A549 (cell line): ENCODE data around the gene MYBL2.

Experiments used
- ATOH8 ChIP-seq: fragments of 250-450 bp; sonication (Bioruptor Pico); IDR thresholded peaks from 2 replicates; pipeline ENCODE4 v1.5.0; 2020; ENCODE audit warnings: low read depth, mild to moderate bottlenecking, moderate library complexity
- CTCF ChIP-seq: fragments of >200 bp; sonication (Bioruptor Twin); formaldehyde crosslinking; IDR thresholded peaks from 3 replicates; pipeline ENCODE4 v1.5.1; 2016
- E2F6 ChIP-seq: IDR thresholded peaks from 2 replicates; pipeline ENCODE4 v1.6.1; 2012; ENCODE audit warnings: low read depth, borderline replicate concordance
- ELK1 ChIP-seq: fragments of 150-350 bp; IDR thresholded peaks from 2 replicates; pipeline ENCODE4 v1.6.1; 2014; ENCODE audit warnings: low read depth, mild to moderate bottlenecking, low read length
- FOSB ChIP-seq: fragments of 250-450 bp; sonication (Bioruptor Pico); IDR thresholded peaks from 2 replicates; pipeline ENCODE4 v1.5.0; 2020; ENCODE audit warnings: mild to moderate bottlenecking, moderate library complexity
- JUN ChIP-seq, 2 experiments: fragments of >200 bp; sonication (Bioruptor Twin); formaldehyde crosslinking; IDR thresholded peaks; 2 replicates in 1 of 2; 3 replicates in 1 of 2; pipeline ENCODE4 v1.6.1; 2016 to 2017
- KDM1A ChIP-seq: fragments of 200-600 bp; sonication (generic); IDR thresholded peaks from 2 replicates; pipeline ENCODE4 v1.6.1; 2016; ENCODE audit warnings: low read depth, mild to moderate bottlenecking
- MAX ChIP-seq: IDR thresholded peaks from 2 replicates; pipeline ENCODE4 v1.6.1; 2012
- NFE2L2 ChIP-seq: fragments of 150-350 bp; conservative IDR thresholded peaks from 2 replicates; pipeline ENCODE4 v1.6.1; 2014; ENCODE audit warnings: low read length
- POLR2A ChIP-seq: IDR thresholded peaks from 2 replicates; pipeline ENCODE4 v1.6.1; 2012; ENCODE audit warnings: mild to moderate bottlenecking, low read length
- RARB ChIP-seq: fragments of 250-450 bp; sonication (Bioruptor Pico); IDR thresholded peaks from 2 replicates; pipeline ENCODE4 v1.8.0; 2021; ENCODE audit warnings: mild to moderate bottlenecking, moderate library complexity
- REST ChIP-seq: fragments of 200-600 bp; sonication (generic); IDR thresholded peaks from 2 replicates; pipeline ENCODE4 v1.6.1; 2016; ENCODE audit warnings: antibody characterized with exemption, mild to moderate bottlenecking, moderate library complexity
- RFX5 ChIP-seq: fragments of 450-650 bp; IDR thresholded peaks from 2 replicates; pipeline ENCODE4 v1.7.1; 2014; ENCODE audit warnings: antibody characterized with exemption, mild to moderate bottlenecking, moderate library complexity
- SMC3 ChIP-seq: fragments of >200 bp; sonication (Bioruptor Twin); formaldehyde crosslinking; IDR thresholded peaks from 3 replicates; pipeline ENCODE4 v1.6.1; 2018; ENCODE audit warnings: inconsistent platforms

- TF ChIP-seq REST = no peak
- TF ChIP-seq SMC3 = no peak
- TF ChIP-seq CTCF = no peak
- TF ChIP-seq POLR2A = no peak
- TF ChIP-seq ELK1 = no peak
- no peak for TF ChIP-seq ATOH8
- no peak for TF ChIP-seq RFX5
- TF ChIP-seq MAX = no peak
- TF ChIP-seq KDM1A = no peak
- TF ChIP-seq E2F6 = no peak
- TF ChIP-seq RARB (CRISPR knock-in tag) = no peak
- no peak for TF ChIP-seq JUN (IDR thresholded peaks at IDR 0.05)
- no peak for TF ChIP-seq NFE2L2
- no peak for TF ChIP-seq FOSB (CRISPR knock-in tag)
These were observed 81.4 kb downstream of the MYBL2 start for GRCh38 chr20:43748274-43748673.
